ENCODE measurements around the gene FBXO47. TPM values are rescaled to one million over a fixed set of nuclear protein-coding genes. Genes with fewer than 3 reads are reported as not detected.

Gene FBXO47
- polyA plus RNA-seq, 2 donors = not detected

GRCh38 chr17:39002991-39003715 lies 36.0 kb upstream of the FBXO47 start:
- WGBS, 2 donors = 51 to 55% methylated on average over 16 of the region's 16 CpGs
- H3K36me3 ChIP-seq (ENCODE audit: control insufficient read depth in 2 of 2, insufficient read depth in 2 of 2, low read length in 1 of 2) = no peaks in the 10 kb centered on the region
- no peaks in the 10 kb centered on the region for H3K9me3 ChIP-seq (ENCODE audit: control insufficient read depth in 2 of 2, insufficient read depth in 1 of 2, low read depth in 1 of 2, low read length in 1 of 2)
- peak overlapping the region; percentile 54 to 82 for H3K27ac ChIP-seq (ENCODE audit: low read depth in 2 of 2, low read length in 1 of 2)
- H3K27me3 ChIP-seq (ENCODE audit: control insufficient read depth in 1 of 2, insufficient read depth in 2 of 2, low read length in 2 of 2) = no peaks in the 10 kb centered on the region
- no peak overlapping the region for H3K4me3 ChIP-seq (ENCODE audit: low read depth in 1 of 2, low read length in 2 of 2)
- H3K4me1 ChIP-seq (ENCODE audit: control insufficient read depth in 2 of 2, insufficient read depth in 2 of 2, low read length in 1 of 2) = peaks cover 0 to 8% of the 10 kb centered on the region in 2 donors

- no peaks in the 10 kb centered on the region for H3K36me3 ChIP-seq (ENCODE audit: control insufficient read depth in 2 of 2, insufficient read depth in 2 of 2, low read length in 1 of 2)
- H3K4me1 ChIP-seq (ENCODE audit: control insufficient read depth in 2 of 2, insufficient read depth in 2 of 2, low read length in 1 of 2) = peaks cover 0 to 8% of the 10 kb centered on the region in 2 donors
- WGBS, 2 donors = 29 to 50% methylated on average over 9 of the region's 9 CpGs
- H3K4me3 ChIP-seq (ENCODE audit: low read depth in 1 of 2, low read length in 2 of 2) = no peak overlapping the region
- peak overlapping the region; percentile 79 to 82 for H3K27ac ChIP-seq (ENCODE audit: low read depth in 2 of 2, low read length in 1 of 2)
- peaks cover 0 to 3% of the 10 kb centered on the region in 2 donors for H3K9me3 ChIP-seq (ENCODE audit: control insufficient read depth in 2 of 2, insufficient read depth in 1 of 2, low read depth in 1 of 2, low read length in 1 of 2)
- H3K27me3 ChIP-seq (ENCODE audit: control insufficient read depth in 1 of 2, insufficient read depth in 2 of 2, low read length in 2 of 2) = no peaks in the 10 kb centered on the region
These were observed 34.8 kb upstream of the FBXO47 start for GRCh38 chr17:39001703-39002637.

- peaks cover 0 to 8% of the 10 kb centered on the region in 2 donors for H3K9me3 ChIP-seq (ENCODE audit: control insufficient read depth in 2 of 2, insufficient read depth in 1 of 2, low read depth in 1 of 2, low read length in 1 of 2)
- 49 to 50% methylated on average over 4 of the region's 4 CpGs for WGBS, 2 donors
- no peaks in the 10 kb centered on the region for H3K36me3 ChIP-seq (ENCODE audit: control insufficient read depth in 2 of 2, insufficient read depth in 2 of 2, low read length in 1 of 2)
- no peaks in the 10 kb centered on the region for H3K27me3 ChIP-seq (ENCODE audit: control insufficient read depth in 1 of 2, insufficient read depth in 2 of 2, low read length in 2 of 2)
- H3K4me1 ChIP-seq (ENCODE audit: control insufficient read depth in 2 of 2, insufficient read depth in 2 of 2, low read length in 1 of 2) = peaks cover 0 to 8% of the 10 kb centered on the region in 2 donors
- H3K4me3 ChIP-seq (ENCODE audit: low read depth in 1 of 2, low read length in 2 of 2) = no peak overlapping the region
- H3K27ac ChIP-seq (ENCODE audit: low read depth in 2 of 2, low read length in 1 of 2) = peak overlapping the region in 1 of 2 donors; percentile 52
These were observed 32.9 kb upstream of the FBXO47 start for GRCh38 chr17:39000021-39000601.

- H3K27ac ChIP-seq (ENCODE audit: low read depth in 2 of 2, low read length in 1 of 2) = no peak overlapping the region
- 91 to 95% methylated on average over 5 of the region's 5 CpGs for WGBS, 2 donors
- no peaks in the 10 kb centered on the region for H3K27me3 ChIP-seq (ENCODE audit: control insufficient read depth in 1 of 2, insufficient read depth in 2 of 2, low read length in 2 of 2)
- H3K9me3 ChIP-seq (ENCODE audit: control insufficient read depth in 2 of 2, insufficient read depth in 1 of 2, low read depth in 1 of 2, low read length in 1 of 2) = peaks cover 0 to 8% of the 10 kb centered on the region in 2 donors
- H3K4me3 ChIP-seq (ENCODE audit: low read depth in 1 of 2, low read length in 2 of 2) = no peak overlapping the region
- no peaks in the 10 kb centered on the region for H3K4me1 ChIP-seq (ENCODE audit: control insufficient read depth in 2 of 2, insufficient read depth in 2 of 2, low read length in 1 of 2)
- H3K36me3 ChIP-seq (ENCODE audit: control insufficient read depth in 2 of 2, insufficient read depth in 2 of 2, low read length in 1 of 2) = no peaks in the 10 kb centered on the region
These were observed 29.6 kb upstream of the FBXO47 start for GRCh38 chr17:38996660-38997337.

- Histone ChIP-seq H3K27ac (ENCODE audit: low read depth in 2 of 2, low read length in 1 of 2) (no peak overlapping the region), H3K27me3 (ENCODE audit: control insufficient read depth in 1 of 2, insufficient read depth in 2 of 2, low read length in 2 of 2) (peaks cover 0 to 2% of the 10 kb centered on the region in 2 donors), H3K36me3 (ENCODE audit: control insufficient read depth in 2 of 2, insufficient read depth in 2 of 2, low read length in 1 of 2) (no peaks in the 10 kb centered on the region), H3K9me3 (ENCODE audit: control insufficient read depth in 2 of 2, insufficient read depth in 1 of 2, low read depth in 1 of 2, low read length in 1 of 2) (peaks cover 0 to 8% of the 10 kb centered on the region in 2 donors), H3K4me1 (ENCODE audit: control insufficient read depth in 2 of 2, insufficient read depth in 2 of 2, low read length in 1 of 2) (no peaks in the 10 kb centered on the region), H3K4me3 (ENCODE audit: low read depth in 1 of 2, low read length in 2 of 2) (no peak overlapping the region)
- WGBS, 2 donors = 25 to 40% methylated on average over 2 of the region's 2 CpGs
These were observed 26.8 kb upstream of the FBXO47 start for GRCh38 chr17:38994026-38994425.

- WGBS, 2 donors = 76 to 80% methylated on average over 2 of the region's 2 CpGs
- Histone ChIP-seq H3K9me3 (ENCODE audit: control insufficient read depth in 2 of 2, insufficient read depth in 1 of 2, low read depth in 1 of 2, low read length in 1 of 2) (no peaks in the 10 kb centered on the region), H3K27ac (ENCODE audit: low read depth in 2 of 2, low read length in 1 of 2) (no peak overlapping the region), H3K4me3 (ENCODE audit: low read depth in 1 of 2, low read length in 2 of 2) (no peak overlapping the region), H3K27me3 (ENCODE audit: control insufficient read depth in 1 of 2, insufficient read depth in 2 of 2, low read length in 2 of 2) (peaks cover 2 to 3% of the 10 kb centered on the region in 2 donors), H3K4me1 (ENCODE audit: control insufficient read depth in 2 of 2, insufficient read depth in 2 of 2, low read length in 1 of 2) (no peaks in the 10 kb centered on the region), H3K36me3 (ENCODE audit: control insufficient read depth in 2 of 2, insufficient read depth in 2 of 2, low read length in 1 of 2) (no peaks in the 10 kb centered on the region)
These were observed 17.5 kb upstream of the FBXO47 start for GRCh38 chr17:38984666-38985065.

- Histone ChIP-seq H3K9me3 (ENCODE audit: control insufficient read depth in 2 of 2, insufficient read depth in 1 of 2, low read depth in 1 of 2, low read length in 1 of 2) (no peaks in the 10 kb centered on the region), H3K27ac (ENCODE audit: low read depth in 2 of 2, low read length in 1 of 2) (no peak overlapping the region), H3K36me3 (ENCODE audit: control insufficient read depth in 2 of 2, insufficient read depth in 2 of 2, low read length in 1 of 2) (no peaks in the 10 kb centered on the region), H3K27me3 (ENCODE audit: control insufficient read depth in 1 of 2, insufficient read depth in 2 of 2, low read length in 2 of 2) (peaks cover 0 to 3% of the 10 kb centered on the region in 2 donors), H3K4me1 (ENCODE audit: control insufficient read depth in 2 of 2, insufficient read depth in 2 of 2, low read length in 1 of 2) (no peaks in the 10 kb centered on the region), H3K4me3 (ENCODE audit: low read depth in 1 of 2, low read length in 2 of 2) (no peak overlapping the region)
- WGBS, 2 donors = 52 to 60% methylated on average over 11 of the region's 11 CpGs
These were observed 15.9 kb upstream of the FBXO47 start for GRCh38 chr17:38982858-38983746.

GRCh38 chr17:38981636-38982035 lies 14.4 kb upstream of the FBXO47 start:
- H3K27me3 ChIP-seq (ENCODE audit: control insufficient read depth in 1 of 2, insufficient read depth in 2 of 2, low read length in 2 of 2) = peaks cover 0 to 3% of the 10 kb centered on the region in 2 donors
- no peaks in the 10 kb centered on the region for H3K9me3 ChIP-seq (ENCODE audit: control insufficient read depth in 2 of 2, insufficient read depth in 1 of 2, low read depth in 1 of 2, low read length in 1 of 2)
- H3K4me3 ChIP-seq (ENCODE audit: low read depth in 1 of 2, low read length in 2 of 2) = no peak overlapping the region
- no peak overlapping the region for H3K27ac ChIP-seq (ENCODE audit: low read depth in 2 of 2, low read length in 1 of 2)
- H3K4me1 ChIP-seq (ENCODE audit: control insufficient read depth in 2 of 2, insufficient read depth in 2 of 2, low read length in 1 of 2) = no peaks in the 10 kb centered on the region
- H3K36me3 ChIP-seq (ENCODE audit: control insufficient read depth in 2 of 2, insufficient read depth in 2 of 2, low read length in 1 of 2) = no peaks in the 10 kb centered on the region
- WGBS, 2 donors = 55 to 63% methylated on average over 2 of the region's 2 CpGs
